IPS-11a (cell line): ENCODE measurements around the gene PDCD6IP.
A peak's percentile ranks its signal among the peaks of the same experiment; 100 is the strongest.
"Not testable (repeated sequence)": the region's sequence is repeated elsewhere in the genome, so short reads cannot be mapped to it uniquely, and the experiment has no call there.

Experiments
- H3K4me3 ChIP-seq: one replicate; pipeline ENCODE4 v1.5.1; 2013; ENCODE audit warnings: low read depth, low read length, control low read depth

The PDCD6IP gene, protein sequence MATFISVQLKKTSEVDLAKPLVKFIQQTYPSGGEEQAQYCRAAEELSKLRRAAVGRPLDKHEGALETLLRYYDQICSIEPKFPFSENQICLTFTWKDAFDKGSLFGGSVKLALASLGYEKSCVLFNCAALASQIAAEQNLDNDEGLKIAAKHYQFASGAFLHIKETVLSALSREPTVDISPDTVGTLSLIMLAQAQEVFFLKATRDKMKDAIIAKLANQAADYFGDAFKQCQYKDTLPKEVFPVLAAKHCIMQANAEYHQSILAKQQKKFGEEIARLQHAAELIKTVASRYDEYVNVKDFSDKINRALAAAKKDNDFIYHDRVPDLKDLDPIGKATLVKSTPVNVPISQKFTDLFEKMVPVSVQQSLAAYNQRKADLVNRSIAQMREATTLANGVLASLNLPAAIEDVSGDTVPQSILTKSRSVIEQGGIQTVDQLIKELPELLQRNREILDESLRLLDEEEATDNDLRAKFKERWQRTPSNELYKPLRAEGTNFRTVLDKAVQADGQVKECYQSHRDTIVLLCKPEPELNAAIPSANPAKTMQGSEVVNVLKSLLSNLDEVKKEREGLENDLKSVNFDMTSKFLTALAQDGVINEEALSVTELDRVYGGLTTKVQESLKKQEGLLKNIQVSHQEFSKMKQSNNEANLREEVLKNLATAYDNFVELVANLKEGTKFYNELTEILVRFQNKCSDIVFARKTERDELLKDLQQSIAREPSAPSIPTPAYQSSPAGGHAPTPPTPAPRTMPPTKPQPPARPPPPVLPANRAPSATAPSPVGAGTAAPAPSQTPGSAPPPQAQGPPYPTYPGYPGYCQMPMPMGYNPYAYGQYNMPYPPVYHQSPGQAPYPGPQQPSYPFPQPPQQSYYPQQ

DNA sequence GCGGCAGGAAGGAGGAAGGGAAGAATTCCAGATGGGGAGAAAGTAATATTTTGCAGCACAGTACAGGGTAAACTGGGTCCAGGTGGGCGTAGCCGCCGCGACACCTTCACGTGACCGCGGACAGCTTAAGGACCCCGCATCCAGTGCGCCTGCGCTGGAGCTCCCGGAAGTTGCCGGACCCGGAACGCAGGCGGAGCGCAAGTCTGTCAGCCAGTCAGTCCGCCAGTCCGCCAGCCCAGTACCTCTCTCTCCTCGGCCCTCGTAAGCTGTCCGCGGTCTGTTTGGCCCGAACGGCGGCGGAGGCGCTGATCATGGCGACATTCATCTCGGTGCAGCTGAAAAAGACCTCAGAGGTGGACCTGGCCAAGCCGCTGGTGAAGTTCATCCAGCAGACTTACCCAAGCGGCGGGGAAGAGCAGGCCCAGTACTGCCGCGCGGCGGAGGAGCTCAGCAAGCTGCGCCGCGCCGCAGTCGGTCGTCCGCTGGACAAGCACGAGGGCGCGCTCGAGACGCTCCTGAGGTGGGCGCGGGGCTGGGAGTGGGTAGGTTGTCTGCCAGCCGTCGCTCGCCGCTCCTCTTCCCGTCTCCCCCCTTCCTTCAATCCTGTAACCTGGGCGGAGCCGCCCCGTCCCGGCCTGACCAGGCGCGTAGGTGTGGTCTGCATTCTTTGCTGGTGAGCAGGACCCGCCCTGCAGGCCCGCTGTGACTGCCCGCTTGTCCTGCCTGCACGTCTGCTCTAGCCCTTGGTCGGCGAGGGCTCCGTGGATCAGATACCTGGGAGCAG lies at the start of gene PDCD6IP:
Gene PDCD6IP (plus strand): TSS at position 213 of the 784 bp plus-strand sequence. CDS start 99 bp downstream, at position 312.
- H3K4me3 ChIP-seq = peak within 1 kb of the TSS; percentile 77

DNA sequence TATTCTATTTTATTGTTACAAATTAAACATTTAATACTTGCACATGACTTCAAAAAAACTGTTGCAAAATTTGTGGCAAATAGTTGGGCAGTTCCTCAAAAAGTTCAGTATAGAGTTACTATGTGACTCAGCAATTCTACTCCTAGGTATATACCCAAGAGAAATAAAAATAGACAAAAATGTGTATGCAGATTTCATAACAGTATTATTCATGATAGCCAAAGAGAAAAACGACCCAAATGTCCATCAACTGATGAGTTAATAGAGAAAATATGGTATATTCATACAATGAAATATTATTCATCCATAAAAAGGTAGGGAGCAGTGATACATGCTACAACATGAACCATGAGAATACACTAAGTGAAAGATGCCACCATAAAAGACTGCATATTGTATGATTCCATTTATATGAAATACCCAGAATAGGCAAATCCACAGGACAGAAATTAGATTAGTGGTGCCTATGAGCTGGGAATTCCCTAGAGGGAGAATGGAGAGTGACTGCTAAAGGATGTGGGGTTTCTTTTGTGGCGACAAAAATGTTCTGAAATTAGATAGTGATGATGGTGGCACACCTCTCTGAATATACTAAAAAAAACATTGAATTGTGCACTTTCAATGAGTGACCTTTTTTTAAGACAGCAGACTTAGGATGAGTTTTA lies 48.8 kb upstream of the PDCD6IP start:
- H3K4me3 ChIP-seq = no peak overlapping the region

DNA sequence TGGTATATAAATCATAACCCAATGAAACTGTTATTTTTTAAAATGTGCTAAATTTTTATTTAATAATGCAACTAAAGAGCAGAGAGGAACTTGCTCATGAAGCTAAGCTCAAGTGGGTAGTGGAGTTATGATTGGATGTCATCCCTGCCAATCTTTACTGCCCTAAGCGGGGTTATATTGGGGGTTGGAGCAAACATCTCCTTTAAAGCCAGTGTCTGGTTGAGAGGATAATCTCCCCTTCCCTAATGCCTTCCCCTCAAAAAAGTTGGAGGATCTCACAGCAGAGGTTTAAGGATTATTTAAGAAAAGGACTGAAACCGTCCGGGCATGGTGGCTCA lies 48.2 kb upstream of the PDCD6IP start:
- H3K4me3 ChIP-seq = no peak overlapping the region

DNA sequence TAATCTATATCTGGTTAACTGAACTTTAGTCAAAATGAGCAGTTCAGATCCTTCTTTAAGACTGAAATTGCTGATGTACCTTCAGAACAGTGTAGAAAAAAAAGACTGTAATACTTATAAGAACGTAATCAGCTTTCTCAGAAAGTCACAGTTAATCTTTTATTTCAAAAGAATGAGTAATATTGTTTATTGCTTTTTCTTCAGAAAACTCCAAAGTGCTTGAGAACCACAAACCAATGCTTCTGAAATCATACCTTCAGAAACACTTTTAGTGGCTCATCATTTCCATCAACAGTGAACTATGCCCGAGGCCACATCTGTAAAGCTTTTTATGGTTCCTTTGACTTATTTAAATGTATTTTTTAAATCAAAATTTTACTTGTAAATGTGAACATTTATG lies 47.1 kb upstream of the PDCD6IP start:
- H3K4me3 ChIP-seq = no peak overlapping the region

GRCh38 chr3:33754391-33754790 lies 44.0 kb upstream of the PDCD6IP start:
- not testable (repeated sequence) for H3K4me3 ChIP-seq

- no peak overlapping the region for H3K4me3 ChIP-seq
Observed at GRCh38 chr3:33758281-33758680, 40.1 kb upstream of the PDCD6IP start.

GRCh38 chr3:33758864-33759263 lies 39.6 kb upstream of the PDCD6IP start:
- H3K4me3 ChIP-seq = no peak overlapping the region

DNA sequence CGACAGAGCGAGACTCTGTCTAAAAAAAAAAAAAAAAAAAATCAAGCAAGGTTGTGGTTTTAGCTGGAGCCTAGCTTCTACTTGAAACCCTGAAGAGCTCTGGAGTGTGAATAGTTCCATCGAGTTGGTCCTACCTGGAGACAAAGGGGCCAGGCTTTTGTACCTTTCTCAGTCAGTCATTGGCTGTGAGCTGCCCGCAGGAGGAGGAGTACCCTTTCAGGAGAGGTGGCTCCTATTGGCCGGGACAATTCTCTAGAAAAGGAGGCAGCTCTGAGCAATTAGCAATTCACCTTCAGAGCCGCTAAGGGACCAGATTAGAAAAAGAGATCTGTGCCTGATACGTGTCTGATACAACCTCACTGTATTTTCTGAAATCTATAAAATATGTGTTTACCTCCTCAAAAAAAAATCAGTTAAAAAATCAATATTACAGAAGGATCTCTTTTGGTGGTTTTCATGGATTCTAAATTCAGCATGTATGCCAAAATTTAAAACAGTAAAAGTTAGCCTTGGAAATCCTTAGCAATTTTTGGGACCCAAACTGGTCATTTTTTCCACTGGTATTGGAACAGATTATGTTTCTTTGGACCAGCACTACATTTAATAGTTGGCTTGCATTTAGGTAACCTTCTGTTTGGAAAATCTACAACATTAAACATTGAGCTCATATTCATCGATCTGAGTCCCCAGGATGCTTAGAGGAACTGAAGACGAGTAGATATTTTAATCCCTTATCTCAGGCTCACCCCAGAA lies 29.7 kb upstream of the PDCD6IP start:
- no peak overlapping the region for H3K4me3 ChIP-seq

DNA sequence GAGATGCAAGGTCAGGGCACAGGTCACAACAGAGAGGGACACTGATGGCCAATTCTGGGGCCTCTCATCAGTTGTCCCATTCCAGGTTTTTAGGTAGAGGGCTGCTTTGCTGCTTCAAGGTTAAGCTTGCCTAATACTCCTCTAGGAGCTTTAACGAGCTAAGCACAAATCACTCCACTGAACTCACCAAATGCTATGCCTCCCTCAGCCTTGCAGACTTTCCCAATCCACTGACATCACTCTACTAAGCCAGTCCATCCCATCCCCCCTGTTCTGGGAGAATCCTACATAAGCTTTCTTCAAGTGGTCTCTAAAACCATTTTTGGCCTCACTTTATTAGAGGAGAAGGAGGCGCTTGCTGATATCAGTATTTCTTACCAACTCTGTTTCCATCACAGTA lies 24.8 kb upstream of the PDCD6IP start:
- no peak overlapping the region for H3K4me3 ChIP-seq

GRCh38 chr3:33775363-33775762 lies 23.1 kb upstream of the PDCD6IP start:
- H3K4me3 ChIP-seq = no peak overlapping the region

DNA sequence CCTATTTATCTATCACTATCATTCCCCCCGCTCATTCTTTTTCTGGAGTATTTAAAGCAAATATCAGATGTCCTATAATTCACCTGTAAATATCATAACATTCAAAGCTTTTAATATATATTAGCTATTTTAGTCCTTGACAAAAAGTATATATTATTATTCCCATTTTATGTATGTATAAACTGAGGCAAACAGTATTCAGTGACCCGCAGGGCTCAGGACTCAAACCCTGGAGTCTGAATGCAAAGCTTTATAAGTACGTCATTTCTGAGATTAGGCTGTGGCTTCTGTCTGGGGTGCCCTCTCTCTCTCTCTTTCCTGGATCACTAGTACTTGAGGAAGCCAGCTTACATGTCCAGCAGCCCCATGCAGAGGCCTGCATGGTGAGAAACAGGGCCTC lies 20.4 kb upstream of the PDCD6IP start:
- H3K4me3 ChIP-seq = no peak overlapping the region

DNA sequence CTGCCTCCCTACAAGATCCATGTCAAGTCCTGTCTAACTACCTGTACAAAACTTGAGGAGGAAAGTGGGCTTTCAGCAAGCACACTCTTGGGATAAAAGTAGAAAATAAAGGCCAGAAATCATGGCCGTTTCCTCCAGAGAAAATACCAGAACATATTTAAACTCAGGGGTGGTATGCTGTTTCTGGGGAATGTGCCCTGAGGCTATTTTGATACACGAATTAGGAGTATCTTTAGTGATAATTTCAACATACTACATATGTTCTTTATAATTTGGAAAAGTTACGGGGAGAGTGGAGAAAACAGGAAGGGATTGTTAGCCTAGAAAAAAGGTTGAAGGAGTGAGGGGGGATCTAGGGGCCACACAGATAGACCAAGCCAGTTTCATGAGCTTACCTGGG lies 18.7 kb upstream of the PDCD6IP start:
- H3K4me3 ChIP-seq = no peak overlapping the region

GRCh38 chr3:33781413-33781812 lies 17.0 kb upstream of the PDCD6IP start:
- not testable (repeated sequence) for H3K4me3 ChIP-seq

DNA sequence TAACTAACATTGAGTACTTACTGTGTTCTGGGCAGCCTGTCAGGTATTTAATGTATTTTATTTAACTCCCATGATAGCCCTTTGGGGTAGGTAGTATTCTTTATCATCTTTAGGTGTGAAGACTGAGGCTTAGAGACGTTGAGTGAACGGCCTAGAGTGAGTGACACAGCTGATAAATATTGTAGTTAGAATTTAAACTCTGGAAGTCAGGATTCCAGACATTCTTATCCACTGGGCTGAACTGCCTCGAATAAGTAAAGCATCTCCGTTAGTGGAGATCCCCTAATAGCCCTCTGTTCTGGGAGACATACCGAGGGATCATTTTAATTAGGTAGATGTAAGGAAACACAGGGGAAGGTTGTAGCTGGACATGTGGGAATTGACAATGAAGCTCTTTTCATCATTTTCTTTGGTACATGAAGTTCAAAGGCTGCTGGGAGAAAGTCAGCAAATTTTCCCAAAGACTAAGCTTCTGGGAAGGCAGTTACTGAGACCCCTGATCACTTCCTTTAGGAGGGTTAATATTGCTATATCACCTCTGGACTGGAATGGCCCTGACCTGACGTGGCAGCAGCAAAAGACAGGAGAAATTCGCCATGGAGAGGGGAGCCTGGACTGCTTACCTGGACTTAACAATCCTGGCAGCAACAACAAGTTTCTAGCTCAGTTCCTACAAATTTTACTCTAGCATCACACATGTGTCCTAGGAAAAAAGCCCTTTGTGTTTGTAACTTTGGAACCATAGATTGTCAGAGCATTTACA lies 11.7 kb upstream of the PDCD6IP start:
- H3K4me3 ChIP-seq = no peak overlapping the region

GRCh38 chr3:33787328-33788009 lies 11.0 kb upstream of the PDCD6IP start:
- no peak overlapping the region for H3K4me3 ChIP-seq

DNA sequence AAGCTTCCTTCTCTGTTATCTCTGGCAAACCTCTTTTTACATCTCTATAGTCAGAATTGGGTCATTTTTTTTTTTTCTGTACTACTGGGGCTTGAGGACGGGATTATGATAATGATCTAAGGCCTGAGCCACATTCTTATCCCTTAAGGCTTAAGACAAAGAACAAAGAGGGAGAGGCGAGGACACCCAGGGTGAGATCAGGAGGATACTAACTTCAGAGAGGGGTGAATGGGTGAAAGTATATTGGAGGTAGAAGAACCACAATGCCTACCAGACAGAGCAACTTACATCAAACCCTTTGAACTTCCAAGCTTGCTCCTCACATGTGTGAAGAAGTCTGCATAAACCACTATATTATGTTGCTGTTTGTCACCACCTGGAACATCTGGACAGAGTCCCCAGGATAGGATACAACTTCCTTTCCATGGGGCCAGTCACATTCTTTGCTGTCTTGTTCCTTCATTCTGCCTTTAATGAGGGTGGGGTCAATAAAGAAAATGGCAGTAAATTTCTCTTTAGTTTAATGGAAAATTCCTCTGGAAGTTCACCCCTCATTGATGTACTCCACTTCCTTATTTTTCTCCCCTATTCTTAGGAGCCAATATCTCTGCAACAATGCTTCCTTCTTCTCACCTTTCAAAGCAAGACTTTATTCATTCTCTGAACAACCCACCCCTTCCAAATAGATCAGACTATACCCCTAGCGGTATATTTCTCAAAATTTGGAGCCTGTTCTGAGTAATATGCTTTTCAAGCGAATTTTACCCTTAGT lies 9.1 kb upstream of the PDCD6IP start:
- H3K4me3 ChIP-seq = no peak overlapping the region

DNA sequence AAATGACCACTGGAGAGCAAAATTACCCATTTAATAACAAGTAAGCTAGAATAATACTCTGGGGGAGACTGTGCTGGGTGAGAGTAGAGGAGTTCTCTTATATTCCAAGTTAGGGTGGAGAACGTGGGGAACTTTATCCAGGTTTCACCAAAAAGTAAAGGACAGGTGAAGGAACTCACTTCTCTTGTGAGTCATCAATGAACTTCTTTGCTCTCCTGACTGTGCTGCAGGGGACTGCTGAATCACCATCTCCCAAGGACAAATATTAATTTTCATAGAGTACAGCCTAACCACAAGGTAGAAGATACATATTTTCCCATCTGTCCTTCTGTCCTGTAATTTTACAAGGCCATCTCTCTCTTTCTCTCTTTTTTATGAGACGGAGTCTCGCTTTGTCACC lies 8.3 kb upstream of the PDCD6IP start:
- no peak overlapping the region for H3K4me3 ChIP-seq
